Fibroblast of lung (primary cell): Measurements from ENCODE around the gene PLSCR1. TPM values are rescaled to one million over a fixed set of nuclear protein-coding genes. Genes with fewer than 3 reads are reported as not detected.

ENCODE experiments used
- DNase-seq, 2 donors: peaks; one replicate each; pipeline versions ENCODE4 v3.0.0 to v3.0.0-alpha.2; 2010; ENCODE audit warnings: low read depth in 2 of 2
- H2AFZ ChIP-seq: 2 replicates; pipeline ENCODE4 v1.5.1; 2012; ENCODE audit warnings: low read length, control low read depth, inconsistent platforms
- H3K27ac ChIP-seq: 2 replicates; pipeline ENCODE4 v1.5.1; 2011; ENCODE audit warnings: low read length, control low read depth; ENCODE audit not compliant: insufficient read depth
- H3K27me3 ChIP-seq: 2 replicates; pipeline ENCODE4 v1.5.1; 2011; ENCODE audit warnings: mild to moderate bottlenecking, low read length; ENCODE audit not compliant: control insufficient read depth, insufficient read depth
- H3K36me3 ChIP-seq: 2 replicates; pipeline ENCODE4 v1.5.1; 2011; ENCODE audit warnings: low read length; ENCODE audit not compliant: control insufficient read depth, insufficient read depth
- H3K4me1 ChIP-seq: 2 replicates; pipeline ENCODE4 v1.5.1; 2011; ENCODE audit warnings: low read length; ENCODE audit not compliant: control insufficient read depth, insufficient read depth; ENCODE audit errors: extremely low read depth
- H3K4me2 ChIP-seq: 2 replicates; pipeline ENCODE4 v1.5.1; 2011; ENCODE audit warnings: low read length, control low read depth; ENCODE audit not compliant: insufficient read depth; ENCODE audit errors: extremely low read depth
- H3K4me3 ChIP-seq, 4 experiments: fragments of 200-600 bp in 1 of 4; sonication (generic) in 1 of 4; replicated peaks in 1 of 4; 2 replicates each; pipeline ENCODE4 v1.5.1; 2011 to 2016; ENCODE audit warnings: low read length in 4 of 4, low read depth in 3 of 4, mild to moderate bottlenecking in 3 of 4, control low read depth in 2 of 4, inconsistent platforms in 1 of 4, mixed read lengths in 1 of 4; ENCODE audit not compliant: insufficient read depth in 1 of 4; ENCODE audit errors: control extremely low read depth in 1 of 4
- H3K79me2 ChIP-seq: 2 replicates; pipeline ENCODE4 v1.5.1; 2012; ENCODE audit warnings: mild to moderate bottlenecking, low read length, inconsistent platforms; ENCODE audit not compliant: control insufficient read depth, insufficient read depth
- H3K9ac ChIP-seq: 2 replicates; pipeline ENCODE4 v1.5.1; 2011; ENCODE audit warnings: mild to moderate bottlenecking, low read length, control low read depth; ENCODE audit not compliant: insufficient read depth
- H3K9me3 ChIP-seq: 2 replicates; pipeline ENCODE4 v1.5.1; 2012; ENCODE audit warnings: low read depth, low read length; ENCODE audit not compliant: control insufficient read depth, insufficient read depth
- H4K20me1 ChIP-seq: 2 replicates; pipeline ENCODE4 v1.5.1; 2011; ENCODE audit warnings: low read length; ENCODE audit not compliant: control insufficient read depth, insufficient read depth; ENCODE audit errors: extremely low read depth
- CTCF ChIP-seq, 2 donors: IDR thresholded peaks in 1 of 2; conservative IDR thresholded peaks in 1 of 2; 1 replicate in 1 of 2; 2 replicates in 1 of 2; pipeline ENCODE4 v1.5.1; 2011 to 2012; ENCODE audit warnings: low read length in 2 of 2, control low read depth in 1 of 2, inconsistent platforms in 1 of 2, low read depth in 1 of 2, mild to moderate bottlenecking in 1 of 2
- EZH2 ChIP-seq: IDR thresholded peaks from 2 replicates; pipeline ENCODE4 v1.5.1; 2012; ENCODE audit warnings: low read length, control low read depth, mild to moderate bottlenecking; ENCODE audit errors: missing control alignments
- polyA plus RNA-seq, 2 donors: library from polyadenylated mRNA; depleted of rRNA in 1 of 2; stranded (reverse) in 1 of 2; unstranded in 1 of 2; fragments of >200 nt; gene quantifications; 2 replicates each; pipeline ENCODE4 v1.2.1, GENCODE V29; 2011 to 2012; ENCODE audit warnings: missing spikeins in 1 of 2
- total RNA-seq: library from RNA; depleted of rRNA; stranded (reverse); fragments of >200 nt; gene quantifications from 2 replicates; pipeline ENCODE4 v1.2.1, GENCODE V29; 2014

The PLSCR1 gene
- total and polyA plus RNA-seq, 2 donors (not counting 1 experiment from before 2014, with no cell fraction given) = 36.8 to 73.3 TPM

GRCh38 chr3:146561879-146562278 is 17.5 kb upstream of the PLSCR1 start:
- H2AFZ ChIP-seq = no peak overlapping the region
- no peak overlapping the region for H3K4me3 ChIP-seq
- no peaks in the 10 kb centered on the region for H3K9me3 ChIP-seq
- no peak overlapping the region for H3K27ac ChIP-seq
- no peaks in the 10 kb centered on the region for H3K36me3 ChIP-seq
- H3K4me1 ChIP-seq = no peaks in the 10 kb centered on the region
- no peaks in the 10 kb centered on the region for H4K20me1 ChIP-seq
- no peak overlapping the region for H3K9ac ChIP-seq
- no peaks in the 10 kb centered on the region for H3K27me3 ChIP-seq
- H3K4me2 ChIP-seq = no peak overlapping the region
- TF ChIP-seq CTCF (conservative IDR thresholded peaks at IDR 0.05 in 1 of 2, IDR thresholded peaks at IDR 0.05 in 1 of 2; ENCODE audit: low read depth in 1 of 2, low read length in 2 of 2) = no peak
- TF ChIP-seq EZH2 = no peak
- no peaks in the 10 kb centered on the region for H3K79me2 ChIP-seq
- peak in 1 of 2 donors; percentile 66 for DNase-seq

GRCh38 chr3:146561463-146561862 is 17.1 kb upstream of the PLSCR1 start:
- Histone ChIP-seq H3K79me2 (no peaks in the 10 kb centered on the region), H3K9ac (no peak overlapping the region), H3K9me3 (no peaks in the 10 kb centered on the region), H3K4me1 (no peaks in the 10 kb centered on the region), H3K36me3 (no peaks in the 10 kb centered on the region), H3K4me2 (no peak overlapping the region), H2AFZ (no peak overlapping the region), H3K27me3 (no peaks in the 10 kb centered on the region), H3K4me3 (no peak overlapping the region), H3K27ac (no peak overlapping the region), H4K20me1 (no peaks in the 10 kb centered on the region)
- no peak for TF ChIP-seq EZH2
- TF ChIP-seq CTCF (conservative IDR thresholded peaks at IDR 0.05 in 1 of 2, IDR thresholded peaks at IDR 0.05 in 1 of 2; ENCODE audit: low read depth in 1 of 2, low read length in 2 of 2) = no peak
- no peak for DNase-seq

- H3K4me2 ChIP-seq = no peak overlapping the region
- TF ChIP-seq EZH2 (no peak), CTCF (conservative IDR thresholded peaks at IDR 0.05 in 1 of 2, IDR thresholded peaks at IDR 0.05 in 1 of 2; ENCODE audit: low read depth in 1 of 2, low read length in 2 of 2) (no peak)
- no peaks in the 10 kb centered on the region for H4K20me1 ChIP-seq
- H2AFZ ChIP-seq = no peak overlapping the region
- H3K27ac ChIP-seq = no peak overlapping the region
- no peak overlapping the region for H3K9ac ChIP-seq
- no peak for DNase-seq
- H3K4me1 ChIP-seq = no peaks in the 10 kb centered on the region
- H3K36me3 ChIP-seq = no peaks in the 10 kb centered on the region
- no peak overlapping the region for H3K4me3 ChIP-seq
- no peaks in the 10 kb centered on the region for H3K9me3 ChIP-seq
- no peaks in the 10 kb centered on the region for H3K79me2 ChIP-seq
- H3K27me3 ChIP-seq = no peaks in the 10 kb centered on the region
Observed at GRCh38 chr3:146560678-146561077, 16.3 kb upstream of the PLSCR1 start.
